Spleen (tissue), 7 donors: ENCODE results near the gene NARF.

Experiments
- POLR2AphosphoS5 ChIP-seq, 3 donors: sonication (generic); formaldehyde crosslinking; IDR thresholded peaks; one replicate each; pipeline ENCODE4 v1.5.1; 2017; ENCODE audit warnings: antibody characterized with exemption in 3 of 3
- TF ChIP-seq, protein P1 (sequence below), 11 experiments: fragments of 200-600 bp in 7 of 11; fragments of 450-650 bp in 4 of 11; sonication (generic) in 4 of 11; IDR thresholded peaks in 8 of 11; conservative IDR thresholded peaks in 3 of 11; 1 replicate in 7 of 11; 2 replicates in 4 of 11; pipeline versions ENCODE4 v1.4.0 to v1.8.0; 2016 to 2021; ENCODE audit warnings: antibody characterized with exemption in 11 of 11, inconsistent platforms in 4 of 11, mild to moderate bottlenecking in 1 of 11
- donor health status: DM: no; HTN: no; CAD: no; lungs with moderate emphysema.
- donor health status: DM: no; HTN: no; CAD: no.
- donor health status: DM: no; HTN: no; CAD: no.

- TF ChIP-seq, protein P1, sequence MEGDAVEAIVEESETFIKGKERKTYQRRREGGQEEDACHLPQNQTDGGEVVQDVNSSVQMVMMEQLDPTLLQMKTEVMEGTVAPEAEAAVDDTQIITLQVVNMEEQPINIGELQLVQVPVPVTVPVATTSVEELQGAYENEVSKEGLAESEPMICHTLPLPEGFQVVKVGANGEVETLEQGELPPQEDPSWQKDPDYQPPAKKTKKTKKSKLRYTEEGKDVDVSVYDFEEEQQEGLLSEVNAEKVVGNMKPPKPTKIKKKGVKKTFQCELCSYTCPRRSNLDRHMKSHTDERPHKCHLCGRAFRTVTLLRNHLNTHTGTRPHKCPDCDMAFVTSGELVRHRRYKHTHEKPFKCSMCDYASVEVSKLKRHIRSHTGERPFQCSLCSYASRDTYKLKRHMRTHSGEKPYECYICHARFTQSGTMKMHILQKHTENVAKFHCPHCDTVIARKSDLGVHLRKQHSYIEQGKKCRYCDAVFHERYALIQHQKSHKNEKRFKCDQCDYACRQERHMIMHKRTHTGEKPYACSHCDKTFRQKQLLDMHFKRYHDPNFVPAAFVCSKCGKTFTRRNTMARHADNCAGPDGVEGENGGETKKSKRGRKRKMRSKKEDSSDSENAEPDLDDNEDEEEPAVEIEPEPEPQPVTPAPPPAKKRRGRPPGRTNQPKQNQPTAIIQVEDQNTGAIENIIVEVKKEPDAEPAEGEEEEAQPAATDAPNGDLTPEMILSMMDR (IDR thresholded peaks at IDR 0.05 in 8 of 11, conservative IDR thresholded peaks at IDR 0.05 in 3 of 11), result no peak
- TF ChIP-seq POLR2AphosphoS5 (IDR thresholded peaks at IDR 0.05), result peak in 2 of 3 donors; percentile 27 to 70
These were observed 13.5 kb upstream of the NARF start for GRCh38 chr17:82444941-82445521.
